Common myeloid progenitor, CD34-positive (primary cell): ENCODE measurements around the gene TNFRSF18. TPM values are rescaled to one million over a fixed set of nuclear protein-coding genes. Genes with fewer than 3 reads are reported as not detected.

ENCODE experiments used
- CTCF ChIA-PET: fragments of 350-600 bp; sonication (Branson Sonifier 250); formaldehyde crosslinking; loops from one replicate; lab custom pipeline; 2021; ENCODE audit warnings: antibody characterized with exemption; lab: Charles Lee
- POLR2A ChIA-PET: fragments of 350-600 bp; sonication (Branson Sonifier 250); formaldehyde crosslinking; loops from one replicate; lab custom pipeline; 2021; ENCODE audit warnings: antibody characterized with exemption; lab: Charles Lee
- DNase-seq, 3 donors: peaks; one replicate each; pipeline versions ENCODE4 v3.0.0 to v3.0.0-alpha.2; 2013
- H3K27ac ChIP-seq, 2 experiments: 1 replicate in 1 of 2; 2 replicates in 1 of 2; pipeline ENCODE4 v1.7.0; 2013; ENCODE audit warnings: inconsistent platforms in 2 of 2, low read length in 2 of 2, mild to moderate bottlenecking in 2 of 2, low read depth in 1 of 2, moderate library complexity in 1 of 2; ENCODE audit not compliant: severe bottlenecking in 2 of 2, insufficient read depth in 1 of 2, poor library complexity in 1 of 2
- H3K27me3 ChIP-seq, 5 experiments: replicated peaks in 2 of 5; 1 replicate in 3 of 5; 2 replicates in 2 of 5; pipeline versions ENCODE4 v1.6.1 to v1.7.0; 2013; ENCODE audit warnings: low read length in 4 of 5, mild to moderate bottlenecking in 2 of 5, moderate library complexity in 2 of 5, inconsistent platforms in 1 of 5; ENCODE audit not compliant: insufficient read depth in 5 of 5, control insufficient read depth in 4 of 5
- H3K36me3 ChIP-seq, 4 experiments: 1 replicate in 2 of 4; 2 replicates in 2 of 4; pipeline versions ENCODE4 v1.6.1 to v1.7.0; 2013; ENCODE audit warnings: low read length in 3 of 4, control low read depth in 1 of 4, mild to moderate bottlenecking in 1 of 4; ENCODE audit not compliant: control insufficient read depth in 4 of 4, insufficient read depth in 4 of 4
- H3K4me1 ChIP-seq, 4 experiments: 1 replicate in 3 of 4; 2 replicates in 1 of 4; pipeline versions ENCODE4 v1.6.1 to v1.7.1; 2013; ENCODE audit warnings: low read length in 3 of 4, mild to moderate bottlenecking in 3 of 4, control low read depth in 1 of 4, inconsistent platforms in 1 of 4, moderate library complexity in 1 of 4; ENCODE audit not compliant: control insufficient read depth in 4 of 4, insufficient read depth in 4 of 4; ENCODE audit errors: control extremely low read depth in 1 of 4
- H3K4me3 ChIP-seq, 7 experiments: 1 replicate in 4 of 7; 2 replicates in 3 of 7; pipeline versions ENCODE4 v1.5.1 to v1.7.0; 2013; ENCODE audit warnings: mild to moderate bottlenecking in 7 of 7, low read length in 6 of 7, moderate library complexity in 6 of 7, inconsistent platforms in 2 of 7, low read depth in 2 of 7, control low read depth in 1 of 7; ENCODE audit not compliant: insufficient read depth in 4 of 7, control insufficient read depth in 1 of 7; ENCODE audit errors: extremely low read depth in 1 of 7
- H3K9me3 ChIP-seq, 5 experiments: 1 replicate in 4 of 5; 2 replicates in 1 of 5; pipeline versions ENCODE4 v1.6.1 to v1.7.1; 2013; ENCODE audit warnings: low read length in 4 of 5, mild to moderate bottlenecking in 2 of 5, inconsistent platforms in 1 of 5, low read depth in 1 of 5, moderate library complexity in 1 of 5; ENCODE audit not compliant: control insufficient read depth in 4 of 5, insufficient read depth in 2 of 5; ENCODE audit errors: control extremely low read depth in 1 of 5
- WGBS: methylation state at CpG from one replicate; pipeline ENCODE4 v1.1.5; 2013; ENCODE audit not compliant: insufficient coverage; 5-methylcytosine and 5-hydroxymethylcytosine counted together
- polyA plus RNA-seq: library from polyadenylated mRNA; unstranded; fragments of 120-200 nt; gene quantifications from one replicate; pipeline ENCODE4 v1.2.1, GENCODE V29; 2013

Gene TNFRSF18
- polyA plus RNA-seq, result 3.9 TPM

- Histone ChIP-seq H3K36me3 (peaks cover 0 to 7% (median 0%) of the 10 kb centered on the region in 4 experiments), H3K4me3 (peak within 1 kb of the TSS; percentile 11 to 70 (median 49)), H3K9me3 (no peaks in the 10 kb centered on the region), H3K4me1 (peaks cover 0 to 79% (median 57%) of the 10 kb centered on the region in 4 experiments), H3K27ac (no peak within 1 kb of the TSS), H3K27me3 (peaks cover 0 to 21% (median 3%) of the 10 kb centered on the region in 5 experiments)
- ChIA-PET CTCF (interaction anchor here (0.6 to 2.3 kb wide), 5 partner anchors 12 to 91 kb away, joined by 3 to 6 read pairs (median 4); partner anchors contain the start of gene TTLL10), POLR2A (no interaction called here)
- WGBS, result 3% methylated on average over 36 of the region's 49 CpGs
- DNase-seq, result no peak
These were observed at the start of gene TNFRSF18 for GRCh38 chr1:1206376-1206965. TNFRSF18 (minus strand) TSS chr1:1206592; CDS start chr1:1206571, 21 bp downstream.

GRCh38 chr1:1255611-1256010 is 49.2 kb upstream of the TNFRSF18 start:
- ChIA-PET CTCF (interaction anchor here (1.6 kb wide), 1 partner anchor 133 kb away, joined by 8 read pairs; no protein-coding TSS in a partner anchor), POLR2A (no interaction called here)
- Histone ChIP-seq H3K4me3 (no peak overlapping the region), H3K36me3 (peaks cover 5 to 67% (median 39%) of the 10 kb centered on the region in 4 experiments), H3K27me3 (no peaks in the 10 kb centered on the region), H3K4me1 (peaks cover 0 to 6% (median 5%) of the 10 kb centered on the region in 4 experiments), H3K9me3 (no peaks in the 10 kb centered on the region), H3K27ac (no peak overlapping the region)
- no peak for DNase-seq
- WGBS, result 100% methylated on average over 8 of the region's 10 CpGs

GRCh38 chr1:1255078-1255477 is 48.7 kb upstream of the TNFRSF18 start:
- ChIA-PET CTCF (interaction anchor here (0.9 to 1.6 kb wide), 3 partner anchors 133 to 240 kb away, joined by 3 to 8 read pairs (median 3); no protein-coding TSS in a partner anchor), POLR2A (interaction anchor here (1.1 kb wide), 1 partner anchor 148 kb away, joined by 5 read pairs; no protein-coding TSS in a partner anchor)
- peaks cover 5 to 62% (median 37%) of the 10 kb centered on the region in 4 experiments for H3K36me3 ChIP-seq
- H3K4me3 ChIP-seq, result no peak overlapping the region
- peaks cover 0 to 9% (median 5%) of the 10 kb centered on the region in 4 experiments for H3K4me1 ChIP-seq
- H3K9me3 ChIP-seq, result no peaks in the 10 kb centered on the region
- H3K27ac ChIP-seq, result no peak overlapping the region
- no peak for DNase-seq
- WGBS, result 97% methylated on average over 26 of the region's 26 CpGs
- H3K27me3 ChIP-seq, result no peaks in the 10 kb centered on the region

- peaks cover 5 to 58% (median 33%) of the 10 kb centered on the region in 4 experiments for H3K36me3 ChIP-seq
- peaks cover 0 to 9% (median 5%) of the 10 kb centered on the region in 4 experiments for H3K4me1 ChIP-seq
- ChIA-PET POLR2A (interaction anchor here (1.1 kb wide), 1 partner anchor 148 kb away, joined by 5 read pairs; no protein-coding TSS in a partner anchor), CTCF (interaction anchor here (0.9 to 1.6 kb wide), 3 partner anchors 132 to 239 kb away, joined by 3 to 8 read pairs (median 3); no protein-coding TSS in a partner anchor)
- no peaks in the 10 kb centered on the region for H3K9me3 ChIP-seq
- DNase-seq, result no peak
- no peak overlapping the region for H3K27ac ChIP-seq
- WGBS, result 95% methylated on average over 12 of the region's 21 CpGs
- H3K27me3 ChIP-seq, result no peaks in the 10 kb centered on the region
- H3K4me3 ChIP-seq, result no peak overlapping the region
These were observed 48.2 kb upstream of the TNFRSF18 start for GRCh38 chr1:1254667-1254998.

GRCh38 chr1:1253972-1254666 is 47.7 kb upstream of the TNFRSF18 start:
- 98% methylated on average over 45 of the region's 50 CpGs for WGBS
- Histone ChIP-seq H3K4me3 (no peak overlapping the region), H3K27me3 (no peaks in the 10 kb centered on the region), H3K36me3 (peaks cover 5 to 53% (median 31%) of the 10 kb centered on the region in 4 experiments), H3K9me3 (no peaks in the 10 kb centered on the region), H3K4me1 (peaks cover 0 to 9% (median 5%) of the 10 kb centered on the region in 4 experiments), H3K27ac (no peak overlapping the region)
- CTCF ChIA-PET, result interaction anchor here (0.9 to 4.8 kb wide), 4 partner anchors 132 to 239 kb away, joined by 3 to 60 read pairs (median 6); no protein-coding TSS in a partner anchor
- POLR2A ChIA-PET, result interaction anchor here (1.1 kb wide), 1 partner anchor 147 kb away, joined by 5 read pairs; no protein-coding TSS in a partner anchor
- DNase-seq, result no peak

GRCh38 chr1:1253314-1253713 is 46.9 kb upstream of the TNFRSF18 start:
- ChIA-PET POLR2A (interaction anchor here (0.7 kb wide), 1 partner anchor 253 kb away, joined by 3 read pairs; no protein-coding TSS in a partner anchor), CTCF (interaction anchor here (3.7 to 4.8 kb wide), 2 partner anchors 132 to 214 kb away, joined by 10 to 60 read pairs; no protein-coding TSS in a partner anchor)
- Histone ChIP-seq H3K27ac (no peak overlapping the region), H3K36me3 (peaks cover 5 to 45% (median 26%) of the 10 kb centered on the region in 4 experiments), H3K27me3 (peaks cover 0 to 3% (median 0%) of the 10 kb centered on the region in 5 experiments), H3K9me3 (no peaks in the 10 kb centered on the region), H3K4me3 (no peak overlapping the region), H3K4me1 (peaks cover 0 to 9% (median 5%) of the 10 kb centered on the region in 4 experiments)
- WGBS, result 93% methylated on average over 10 of the region's 12 CpGs
- no peak for DNase-seq
